ENCODE measurements around the gene KRTAP20-4.

The KRTAP20-4 gene

DNA sequence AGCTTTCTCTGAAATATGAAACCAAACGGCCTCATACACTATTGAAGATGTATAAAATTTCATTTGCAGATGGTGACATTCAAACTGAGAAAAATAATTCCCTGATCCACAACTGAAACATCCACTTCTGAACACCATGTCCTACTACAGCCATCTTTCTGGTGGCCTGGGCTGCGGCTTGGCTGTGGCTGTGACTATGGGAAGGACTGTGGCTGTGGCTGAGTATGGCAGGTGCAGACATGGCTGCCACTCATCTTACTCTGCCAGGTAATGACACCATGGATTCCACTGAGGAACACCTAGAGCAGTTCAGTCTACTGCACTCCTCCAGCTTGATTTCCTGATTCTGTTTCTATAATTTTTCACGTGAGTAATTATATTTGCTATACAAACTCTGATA lies at the start of gene KRTAP20-4:
Gene KRTAP20-4 (plus strand): TSS at position 106 of the 400 bp plus-strand sequence.
- in situ Hi-C loops (cut with MboI; ENCODE audit: low sequenced_read_pairs), result no loop called here

DNA sequence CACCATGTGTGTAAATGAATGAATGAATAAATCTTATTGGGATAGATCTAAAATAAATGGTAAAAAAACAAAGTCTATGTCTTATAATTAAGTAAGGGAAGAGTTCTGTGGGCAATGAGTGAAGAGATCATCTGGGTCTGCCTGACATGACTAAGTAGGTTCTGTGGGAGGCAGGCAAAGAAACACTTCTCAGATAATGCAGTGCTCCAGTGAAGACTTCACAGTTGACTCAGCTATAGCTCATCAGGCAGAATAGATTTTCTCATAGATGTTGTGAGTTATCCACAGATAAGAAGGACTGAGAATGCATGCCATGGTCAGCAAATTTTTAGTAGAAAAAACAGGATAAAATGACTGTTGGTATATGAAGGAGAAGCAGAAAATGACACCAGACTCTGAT lies 42.7 kb upstream of the KRTAP20-4 start:
- in situ Hi-C loops (cut with MboI; ENCODE audit: low sequenced_read_pairs), result no loop called here

DNA sequence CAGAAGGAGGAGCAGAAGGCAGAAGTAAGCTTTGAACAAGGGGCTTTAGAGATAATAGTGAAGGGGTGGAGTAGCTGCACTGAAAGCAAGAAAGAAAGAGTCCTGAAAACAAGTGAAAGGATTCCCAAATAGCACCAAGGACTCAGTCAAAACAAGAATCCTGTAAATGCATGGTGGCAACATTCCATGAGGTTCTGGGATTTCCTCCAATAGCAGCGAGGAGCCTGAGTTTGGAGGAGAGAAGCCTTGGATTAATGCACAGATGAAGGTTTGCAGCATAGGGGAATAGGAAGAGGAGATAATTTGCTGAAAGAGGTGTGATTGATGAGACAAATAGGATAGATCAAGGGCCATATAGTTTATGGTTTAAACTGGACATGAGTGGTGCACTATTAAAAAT lies 41.1 kb upstream of the KRTAP20-4 start:
- in situ Hi-C loops (cut with MboI; ENCODE audit: low sequenced_read_pairs), result no loop called here

DNA sequence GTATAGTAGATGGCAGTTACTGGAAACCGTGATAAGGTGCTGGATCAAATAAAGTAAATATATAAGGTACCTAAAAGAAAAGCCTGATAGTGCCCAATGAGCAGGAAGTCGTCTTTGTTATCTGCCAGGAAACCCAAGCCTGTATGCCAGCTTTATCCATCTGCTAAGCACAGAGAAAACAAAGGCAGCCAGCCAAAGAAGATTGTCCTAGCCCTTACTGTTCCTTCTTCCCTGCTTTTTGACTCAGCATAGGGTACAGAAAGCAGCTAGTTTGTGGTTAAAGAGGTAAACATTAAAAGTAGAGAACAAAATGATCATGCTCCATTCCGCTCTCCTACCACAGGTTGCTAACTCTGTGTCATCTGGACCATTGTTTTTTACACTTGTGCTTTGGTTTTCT lies 40.3 kb upstream of the KRTAP20-4 start:
- in situ Hi-C loops (cut with MboI; ENCODE audit: low sequenced_read_pairs), result no loop called here

DNA sequence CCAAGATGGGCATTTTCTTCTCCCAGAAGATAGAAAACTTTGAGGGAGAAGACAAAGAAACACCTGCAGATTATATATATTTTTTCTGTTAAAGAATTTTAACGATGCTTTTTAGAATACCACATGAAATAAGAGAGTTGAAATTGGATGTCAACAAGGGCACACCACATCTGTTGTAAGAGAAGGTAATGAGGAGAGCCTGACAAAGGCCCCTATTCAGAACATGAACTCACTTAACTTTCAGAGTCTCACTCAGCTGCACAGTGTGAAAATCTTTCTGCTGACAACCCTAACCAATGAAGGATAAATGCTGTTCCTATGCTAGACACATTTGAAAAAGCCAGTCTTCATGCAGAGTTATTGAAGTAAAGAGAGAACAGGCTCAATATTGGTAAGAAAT lies 37.6 kb upstream of the KRTAP20-4 start:
- in situ Hi-C loops (cut with MboI; ENCODE audit: low sequenced_read_pairs), result no loop called here

DNA sequence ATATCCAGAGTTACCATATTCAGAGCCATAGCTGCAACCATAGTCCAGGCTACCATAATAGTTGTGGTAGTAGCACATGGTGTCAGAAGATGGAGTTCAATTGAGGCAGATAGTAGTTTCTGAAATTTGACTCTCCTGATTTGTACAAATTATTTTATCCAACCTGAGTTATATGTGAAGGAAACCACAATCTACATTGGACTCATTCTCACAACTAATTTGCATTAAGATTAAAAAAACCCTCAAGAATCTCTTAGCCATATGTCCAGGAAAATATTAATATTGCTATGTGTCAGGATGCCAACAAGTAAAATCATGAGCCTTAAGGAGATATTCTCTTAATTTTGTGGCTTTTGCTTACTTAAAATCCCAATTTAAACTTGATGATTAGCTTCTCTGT lies 30.1 kb upstream of the KRTAP20-4 start, which contains the start of gene KRTAP22-2:
Gene KRTAP22-2 (minus strand): TSS at position 101 of the 400 bp plus-strand sequence.
- in situ Hi-C loops (cut with MboI; ENCODE audit: low sequenced_read_pairs), result no loop called here

DNA sequence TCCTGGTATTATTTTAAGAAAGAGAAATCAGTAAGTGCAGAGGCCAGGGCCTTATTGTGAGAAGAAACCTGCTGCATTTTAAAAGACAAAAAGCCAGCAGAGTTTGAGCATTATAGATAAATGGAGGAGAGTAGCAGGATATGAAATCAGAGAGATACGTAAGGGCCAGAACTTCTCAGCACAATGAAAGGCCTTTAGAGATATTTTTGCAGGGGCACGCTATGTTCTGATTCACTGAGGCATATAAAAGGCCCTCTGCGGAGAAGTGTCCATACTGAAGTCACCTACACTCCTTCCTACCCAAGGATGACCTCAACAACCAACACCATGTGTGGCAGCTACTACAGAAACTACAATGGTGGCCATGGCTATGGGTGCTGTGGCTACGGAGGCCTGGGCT lies 28.3 kb upstream of the KRTAP20-4 start, which contains the start of gene KRTAP6-3:
Gene KRTAP6-3 (plus strand): TSS at position 301 of the 400 bp plus-strand sequence. CDS start 6 bp downstream, at position 307.
- in situ Hi-C loops (cut with MboI; ENCODE audit: low sequenced_read_pairs), result no loop called here

DNA sequence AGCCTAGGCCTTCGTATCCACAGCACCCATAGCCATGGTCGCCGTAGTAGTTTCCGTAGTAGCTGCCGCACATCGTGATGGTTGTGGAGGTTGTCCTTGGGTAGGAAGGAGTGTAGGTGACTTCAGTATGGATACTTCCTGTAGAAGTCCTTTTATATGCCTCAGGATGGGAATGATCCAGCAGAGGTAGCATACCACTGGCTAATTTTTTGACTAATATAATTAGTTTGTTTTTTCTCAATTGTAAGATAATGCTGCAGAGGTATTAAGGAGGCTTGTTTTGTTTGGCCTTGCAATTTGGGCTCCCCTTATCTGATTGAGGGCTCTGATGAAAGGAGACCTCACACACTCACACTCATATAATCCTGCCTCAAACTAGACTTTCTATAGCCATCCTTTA lies 21.6 kb upstream of the KRTAP20-4 start, which contains the start of gene KRTAP6-2:
Gene KRTAP6-2 (minus strand): TSS at position 101 of the 400 bp plus-strand sequence. CDS start 28 bp downstream, at position 73.
- in situ Hi-C loops (cut with MboI; ENCODE audit: low sequenced_read_pairs), result no loop called here

DNA sequence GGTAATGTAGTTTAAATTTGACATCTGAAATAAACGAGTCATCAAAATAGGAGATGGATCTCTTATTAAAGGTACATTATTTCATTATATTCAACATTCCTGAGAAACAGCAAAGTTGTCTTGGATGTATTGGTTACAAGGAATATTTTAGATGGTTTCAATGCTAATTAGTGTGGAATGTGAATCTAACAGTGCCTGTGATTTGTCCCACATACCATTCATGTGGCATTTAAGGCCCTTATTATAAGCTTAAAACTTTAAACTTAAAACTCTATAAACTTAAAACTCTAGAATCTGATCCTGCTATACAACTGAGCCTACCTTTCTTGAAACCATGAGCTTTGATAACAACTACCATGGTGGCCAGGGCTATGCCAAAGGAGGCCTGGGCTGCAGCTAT lies 19.6 kb upstream of the KRTAP20-4 start, which contains the start of gene KRTAP22-1:
Gene KRTAP22-1 (plus strand): TSS at position 301 of the 400 bp plus-strand sequence.
- in situ Hi-C loops (cut with MboI; ENCODE audit: low sequenced_read_pairs), result no loop called here

DNA sequence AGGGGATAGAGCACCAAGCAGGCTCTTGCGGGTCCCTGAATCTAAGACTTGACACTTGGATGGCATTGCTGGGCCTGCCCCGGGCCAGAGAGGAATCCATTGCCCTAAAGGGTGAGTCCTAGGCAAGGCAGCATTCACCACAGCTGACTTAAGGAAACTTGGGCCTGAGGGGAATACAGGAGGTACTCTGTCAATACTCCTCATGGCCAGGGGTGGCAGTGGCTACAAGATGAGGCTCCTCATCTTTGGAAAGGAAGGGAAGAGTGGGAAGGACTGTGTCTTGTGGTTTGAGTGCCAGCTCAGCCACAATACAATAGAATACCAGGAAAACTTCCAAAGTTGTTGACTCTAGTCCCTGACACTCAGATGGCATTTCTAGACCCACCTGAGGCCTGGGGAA lies 14.5 kb upstream of the KRTAP20-4 start:
- in situ Hi-C loops (cut with MboI; ENCODE audit: low sequenced_read_pairs), result no loop called here

DNA sequence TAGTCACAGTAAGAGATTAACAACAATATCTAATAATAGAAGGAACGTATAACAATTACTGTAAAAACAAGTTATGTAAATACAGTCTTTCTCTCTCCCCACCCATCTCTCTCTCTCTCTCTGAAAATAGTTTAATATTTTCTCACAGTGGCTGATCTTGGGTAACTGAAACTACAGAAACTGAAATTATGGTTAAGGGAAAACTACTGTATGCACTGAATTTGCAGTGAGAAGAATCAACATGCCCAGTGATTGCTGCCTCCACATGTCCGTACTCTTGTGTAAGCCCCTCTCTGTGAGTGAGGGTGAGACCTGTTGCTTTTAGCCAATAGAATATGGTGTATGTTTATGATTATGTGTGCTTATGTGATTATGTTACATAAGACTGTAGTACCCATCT lies 8.3 kb upstream of the KRTAP20-4 start:
- in situ Hi-C loops (cut with MboI; ENCODE audit: low sequenced_read_pairs), result no loop called here

DNA sequence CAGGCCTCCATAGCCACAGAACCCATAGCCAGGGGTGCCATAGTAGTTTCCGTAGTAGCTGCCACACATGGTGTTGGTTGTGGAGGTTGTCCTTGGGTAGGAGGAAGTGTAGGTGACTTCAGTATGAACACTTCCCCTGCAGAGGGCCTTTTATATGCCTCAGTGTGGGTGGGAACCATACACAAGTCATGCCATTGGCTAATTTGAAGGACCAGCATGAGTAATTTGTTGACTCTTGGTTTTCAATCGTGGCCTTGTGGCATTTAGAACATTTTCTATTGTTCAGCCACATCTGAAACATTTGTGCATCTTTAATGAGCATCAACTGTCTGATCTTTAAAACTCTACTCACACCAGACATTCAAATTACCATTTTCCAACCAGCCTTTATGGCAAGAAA lies 6.6 kb upstream of the KRTAP20-4 start, which contains the start of gene KRTAP6-1:
Gene KRTAP6-1 (minus strand): TSS at position 95 of the 400 bp plus-strand sequence. CDS start 26 bp downstream, at position 69.
- in situ Hi-C loops (cut with MboI; ENCODE audit: low sequenced_read_pairs), result no loop called here

DNA sequence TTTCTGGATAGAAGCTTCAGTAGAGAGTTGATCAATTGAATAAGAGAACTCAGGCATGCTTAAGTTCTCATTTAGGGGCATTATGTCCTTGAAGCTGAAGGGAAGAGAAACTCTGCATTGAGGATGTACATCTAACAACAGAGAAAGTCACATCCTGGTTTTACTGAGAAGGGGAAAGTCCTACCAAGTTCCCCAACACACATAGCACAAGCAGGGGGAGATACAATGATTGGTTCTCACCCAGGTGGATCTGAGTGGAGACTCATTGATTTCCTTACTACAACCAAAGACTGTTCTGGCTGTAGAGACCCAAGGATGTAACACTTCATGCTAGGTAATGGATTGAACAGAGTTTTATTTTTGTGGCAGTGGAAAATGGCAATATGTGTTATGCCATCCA lies 5.2 kb upstream of the KRTAP20-4 start:
- in situ Hi-C loops (cut with MboI; ENCODE audit: low sequenced_read_pairs), result no loop called here

DNA sequence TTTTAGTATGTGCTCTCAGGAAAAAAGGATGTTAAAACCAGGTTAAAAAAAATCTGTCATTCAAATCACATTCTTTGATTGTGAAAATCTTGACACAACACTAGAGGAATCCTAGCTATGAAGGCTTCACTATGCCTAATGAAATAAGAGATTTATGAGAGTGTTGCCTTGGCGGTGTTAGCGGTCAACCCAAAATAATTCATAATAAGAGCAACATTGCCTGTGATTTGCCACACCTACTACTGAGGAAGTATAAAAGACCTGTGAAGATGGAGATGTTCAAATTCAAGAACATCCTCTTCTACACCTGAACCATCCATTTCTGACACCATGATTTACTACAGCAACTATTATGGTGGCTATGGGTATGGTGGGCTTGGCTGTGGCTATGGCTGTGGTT lies 4.3 kb upstream of the KRTAP20-4 start, which contains the start of gene KRTAP20-1:
Gene KRTAP20-1 (plus strand): TSS at position 301 of the 400 bp plus-strand sequence. CDS start 30 bp downstream, at position 331.
- in situ Hi-C loops (cut with MboI; ENCODE audit: low sequenced_read_pairs), result no loop called here

DNA sequence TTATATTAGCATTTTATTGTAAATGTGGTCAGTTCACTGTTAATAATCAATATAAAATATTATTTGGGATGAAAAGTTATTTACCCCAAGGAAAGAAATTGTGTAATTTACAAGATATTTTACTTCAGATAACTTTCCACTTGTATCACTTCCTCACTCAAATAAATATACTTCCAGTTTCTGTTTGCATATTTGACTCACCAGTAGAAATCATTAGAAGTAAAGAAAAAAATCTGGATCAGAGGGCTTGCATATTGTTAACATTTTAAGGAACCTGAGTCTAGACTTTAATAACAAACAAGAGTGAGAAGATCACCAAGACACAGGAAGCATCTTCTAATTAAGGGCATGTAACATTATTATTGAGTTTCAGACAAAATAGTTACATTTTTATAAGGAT lies 347 bp upstream of the KRTAP20-4 start:
- in situ Hi-C loops (cut with MboI; ENCODE audit: low sequenced_read_pairs), result no loop called here

DNA sequence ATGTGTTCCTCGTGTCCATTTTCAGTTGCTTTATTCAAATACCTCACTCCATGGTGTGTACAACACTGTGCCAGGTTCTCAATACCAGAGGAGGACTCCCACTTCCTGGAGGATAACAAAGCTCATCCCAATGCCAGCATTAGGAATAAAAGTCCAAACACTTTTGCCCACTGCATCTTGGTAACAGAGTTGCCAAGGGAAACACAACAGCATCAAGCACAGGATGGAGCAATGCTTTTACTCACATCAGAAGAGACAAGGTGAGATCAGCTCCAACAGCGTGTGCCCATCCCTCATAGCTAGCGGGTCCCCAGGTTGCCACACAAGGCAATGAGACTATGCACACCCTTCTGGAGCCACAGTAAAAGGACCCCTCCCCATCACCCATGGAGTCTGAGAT lies 2.9 kb downstream of the KRTAP20-4 start:
- in situ Hi-C loops (cut with MboI; ENCODE audit: low sequenced_read_pairs), result no loop called here

DNA sequence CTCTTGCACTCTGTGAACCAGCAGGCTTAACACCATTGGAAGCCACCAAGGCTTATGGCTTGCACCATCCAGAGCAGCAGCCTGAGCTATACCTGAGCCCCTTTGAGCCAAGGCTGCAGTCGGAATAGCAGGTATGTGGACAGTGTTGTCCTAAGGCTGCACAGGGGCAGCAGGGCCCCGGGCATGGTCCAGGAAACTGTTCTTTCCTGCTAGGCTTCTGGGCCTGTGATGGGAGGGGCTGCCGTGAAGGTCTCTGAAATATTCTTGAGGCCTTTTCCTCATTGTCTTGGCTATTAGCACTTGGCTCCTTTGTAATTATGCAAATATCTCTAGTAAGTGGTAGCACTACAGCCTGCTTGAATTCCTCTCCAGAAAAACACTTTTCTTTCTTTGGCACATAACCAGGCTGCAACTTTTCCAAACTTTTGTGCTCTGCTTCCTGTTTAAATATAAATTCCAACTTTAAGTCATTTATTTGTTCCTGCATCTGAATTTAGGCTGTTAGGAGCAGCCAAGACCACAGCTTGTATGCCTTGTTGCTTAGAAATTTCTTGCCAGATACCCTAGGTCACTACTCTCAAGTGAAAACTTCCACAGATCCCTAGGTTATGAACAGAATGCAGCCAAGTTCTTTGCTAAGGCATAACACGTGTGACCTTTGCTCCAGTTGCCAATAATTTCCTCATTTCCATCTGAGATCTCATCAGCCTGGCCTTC lies 5.2 kb downstream of the KRTAP20-4 start:
- in situ Hi-C loops (cut with MboI; ENCODE audit: low sequenced_read_pairs), result no loop called here

DNA sequence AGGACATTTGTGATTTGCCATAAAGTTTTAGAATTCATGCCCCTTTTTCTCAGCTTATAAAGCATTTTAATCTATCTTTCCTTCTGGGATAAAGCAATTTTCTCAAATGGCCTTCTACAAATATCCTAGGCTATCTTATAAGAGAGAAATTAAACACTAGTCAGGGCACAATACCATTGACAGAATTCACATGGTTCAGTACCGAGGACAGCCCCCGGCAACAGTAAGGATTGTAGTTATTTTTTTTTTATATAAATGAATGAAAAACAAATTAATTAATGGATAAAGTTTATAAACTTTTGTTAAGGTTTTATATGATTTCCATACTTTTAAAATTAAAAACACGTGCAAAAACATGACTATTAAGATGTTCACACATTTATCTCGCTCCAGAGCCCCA lies 7.7 kb downstream of the KRTAP20-4 start:
- in situ Hi-C loops (cut with MboI; ENCODE audit: low sequenced_read_pairs), result no loop called here

DNA sequence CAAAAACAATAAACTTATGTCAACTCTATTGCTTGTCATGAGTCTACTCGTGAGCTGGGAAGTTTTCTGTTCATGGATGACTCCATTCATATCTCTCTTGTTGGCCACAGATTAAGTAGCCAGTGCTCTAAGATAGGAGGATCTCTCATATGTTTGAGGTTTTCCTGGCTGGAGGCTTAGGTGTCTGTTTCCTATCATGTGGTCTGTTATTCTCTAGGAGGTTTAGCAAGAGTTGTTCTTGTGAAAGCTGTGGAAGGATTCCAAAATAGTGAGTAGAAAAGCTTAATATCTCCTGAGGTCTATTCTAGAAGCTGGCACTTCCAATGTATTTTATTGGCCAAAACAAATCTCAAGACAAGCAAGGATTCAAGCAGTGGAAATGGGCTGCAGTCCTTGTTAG lies 8.8 kb downstream of the KRTAP20-4 start:
- in situ Hi-C loops (cut with MboI; ENCODE audit: low sequenced_read_pairs), result no loop called here

DNA sequence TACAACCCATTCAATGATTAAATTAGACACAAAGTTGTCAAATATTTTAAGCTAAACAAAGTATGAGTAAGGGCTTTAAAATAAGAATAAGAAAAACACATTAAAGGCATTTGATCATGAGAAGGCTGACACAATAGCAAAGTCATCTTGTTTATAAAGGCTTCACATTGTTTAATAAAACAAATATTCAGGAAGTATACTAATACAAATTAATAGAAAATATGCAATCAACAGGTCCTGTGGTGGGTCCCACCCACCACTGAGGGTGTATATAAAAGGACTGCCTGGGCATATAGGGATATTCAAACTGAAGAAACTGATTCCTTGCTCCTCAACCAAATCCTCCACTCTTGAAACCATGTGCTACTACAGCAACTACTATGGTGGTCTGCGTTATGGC lies 14.5 kb downstream of the KRTAP20-4 start, which contains the start of gene KRTAP20-2:
Gene KRTAP20-2 (plus strand): TSS at position 301 of the 400 bp plus-strand sequence. CDS start 58 bp downstream, at position 359.
- in situ Hi-C loops (cut with MboI; ENCODE audit: low sequenced_read_pairs), result no loop called here

DNA sequence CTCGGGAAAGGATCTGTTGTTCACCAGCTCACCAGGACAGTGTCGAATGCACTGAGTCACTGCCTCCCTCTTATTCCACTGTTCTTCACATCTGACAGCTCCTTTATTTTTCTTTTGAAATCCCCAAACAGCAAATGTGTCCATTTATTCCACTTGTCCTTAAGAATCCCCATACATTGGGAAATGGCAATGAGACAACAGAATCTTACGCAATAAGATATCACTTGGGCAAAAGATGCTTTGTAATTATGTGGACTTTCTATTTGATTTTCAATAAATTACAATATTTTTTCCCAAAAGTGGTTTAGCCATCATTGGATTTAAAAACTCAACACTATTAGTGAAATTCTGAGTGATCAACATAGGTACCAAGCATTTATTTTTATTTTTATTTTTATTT lies 18.3 kb downstream of the KRTAP20-4 start:
- in situ Hi-C loops (cut with MboI; ENCODE audit: low sequenced_read_pairs), result no loop called here

DNA sequence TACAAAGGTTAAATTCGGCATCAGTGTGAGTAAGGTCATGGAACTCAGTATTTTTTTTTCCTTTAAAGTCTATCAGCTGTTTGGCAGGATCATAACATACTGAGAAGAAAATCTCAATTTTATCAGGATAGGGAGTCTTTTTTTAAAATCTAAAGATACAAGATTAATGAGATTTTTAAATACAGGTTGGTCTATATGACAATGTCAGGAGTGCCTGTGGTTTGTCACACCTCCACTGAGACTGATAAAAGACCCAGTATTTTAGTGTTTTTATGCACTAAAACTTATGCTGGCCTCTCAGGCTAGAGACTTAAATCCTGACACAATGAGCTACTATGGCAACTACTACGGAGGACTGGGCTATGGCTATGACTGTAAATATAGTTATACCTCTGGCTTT lies 22.1 kb downstream of the KRTAP20-4 start, which contains the start of gene KRTAP20-3:
Gene KRTAP20-3 (plus strand): TSS at position 301 of the 400 bp plus-strand sequence.
- in situ Hi-C loops (cut with MboI; ENCODE audit: low sequenced_read_pairs), result no loop called here
